Bronchial epithelial cell (primary cell): ENCODE measurements around the gene OPCML. TPM values are rescaled to one million over a fixed set of nuclear protein-coding genes. Genes with fewer than 3 reads are reported as not detected.
A peak's percentile ranks its signal among the peaks of the same experiment; 100 is the strongest.

Source experiments
- DNase-seq: peaks from one replicate; pipeline ENCODE4 v3.0.0-alpha.2; 2010; ENCODE audit warnings: low read depth
- FAIRE-seq: peaks from 2 replicates; lab custom pipeline; 2011; peaks lifted over from hg19 to GRCh38; lab: Jason Lieb, UNC
- H3K27me3 ChIP-seq: 2 replicates; pipeline ENCODE4 v1.5.1; 2011; ENCODE audit warnings: low read length; ENCODE audit not compliant: control insufficient read depth, insufficient read depth
- H3K36me3 ChIP-seq: 2 replicates; pipeline ENCODE4 v1.5.1; 2011; ENCODE audit warnings: low read length; ENCODE audit not compliant: control insufficient read depth, insufficient read depth
- H3K4me3 ChIP-seq: 2 replicates; pipeline ENCODE4 v1.5.1; 2011; ENCODE audit warnings: mild to moderate bottlenecking, low read depth, low read length, control low read depth
- total RNA-seq: library from RNA; depleted of rRNA; stranded (reverse); fragments of >200 nt; gene quantifications from 2 replicates; pipeline ENCODE4 v1.2.1, GENCODE V29; 2014
- TF ChIP-seq, protein P1 (sequence below): IDR thresholded peaks from 2 replicates; pipeline ENCODE4 v1.5.1; 2011; ENCODE audit warnings: mild to moderate bottlenecking, moderate library complexity, low read length, control low read depth, inconsistent platforms; ENCODE audit not compliant: insufficient read depth, severe bottlenecking

The OPCML gene
- total RNA-seq, 1 donor from 2014 or later = not detected

DNA sequence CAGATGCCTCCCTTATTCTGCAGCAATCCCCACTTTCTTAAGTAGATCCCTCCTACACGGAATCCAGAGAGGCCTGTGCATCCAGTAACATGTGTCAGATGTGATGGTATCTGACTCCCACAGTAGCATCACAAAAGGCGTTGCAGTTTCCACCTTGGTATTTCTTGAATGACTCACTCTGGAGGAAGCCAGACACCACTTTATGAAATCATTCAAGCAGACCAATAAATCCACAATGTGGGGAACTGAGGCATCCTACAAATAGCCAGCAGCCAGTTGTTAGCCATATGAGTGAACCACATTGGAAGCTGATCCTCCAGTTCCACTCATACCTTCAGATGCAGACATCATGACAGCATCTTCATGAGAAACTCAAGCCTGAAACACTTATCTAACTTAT, 798.1 kb downstream of the OPCML start:
- Histone ChIP-seq H3K4me3 (no peak overlapping the region), H3K36me3 (no peaks in the 10 kb centered on the region), H3K27me3 (no peaks in the 10 kb centered on the region)
- FAIRE-seq (no peak), DNase-seq (peak; percentile 44)
- TF ChIP-seq, protein P1, sequence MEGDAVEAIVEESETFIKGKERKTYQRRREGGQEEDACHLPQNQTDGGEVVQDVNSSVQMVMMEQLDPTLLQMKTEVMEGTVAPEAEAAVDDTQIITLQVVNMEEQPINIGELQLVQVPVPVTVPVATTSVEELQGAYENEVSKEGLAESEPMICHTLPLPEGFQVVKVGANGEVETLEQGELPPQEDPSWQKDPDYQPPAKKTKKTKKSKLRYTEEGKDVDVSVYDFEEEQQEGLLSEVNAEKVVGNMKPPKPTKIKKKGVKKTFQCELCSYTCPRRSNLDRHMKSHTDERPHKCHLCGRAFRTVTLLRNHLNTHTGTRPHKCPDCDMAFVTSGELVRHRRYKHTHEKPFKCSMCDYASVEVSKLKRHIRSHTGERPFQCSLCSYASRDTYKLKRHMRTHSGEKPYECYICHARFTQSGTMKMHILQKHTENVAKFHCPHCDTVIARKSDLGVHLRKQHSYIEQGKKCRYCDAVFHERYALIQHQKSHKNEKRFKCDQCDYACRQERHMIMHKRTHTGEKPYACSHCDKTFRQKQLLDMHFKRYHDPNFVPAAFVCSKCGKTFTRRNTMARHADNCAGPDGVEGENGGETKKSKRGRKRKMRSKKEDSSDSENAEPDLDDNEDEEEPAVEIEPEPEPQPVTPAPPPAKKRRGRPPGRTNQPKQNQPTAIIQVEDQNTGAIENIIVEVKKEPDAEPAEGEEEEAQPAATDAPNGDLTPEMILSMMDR = no peak

GRCh38 chr11:132728026-132728425, 804.3 kb downstream of the OPCML start:
- Histone ChIP-seq H3K36me3 (no peaks in the 10 kb centered on the region), H3K4me3 (no peak overlapping the region), H3K27me3 (no peaks in the 10 kb centered on the region)
- FAIRE-seq (no peak), DNase-seq (no peak)
- TF ChIP-seq, protein P1 = no peak

DNA sequence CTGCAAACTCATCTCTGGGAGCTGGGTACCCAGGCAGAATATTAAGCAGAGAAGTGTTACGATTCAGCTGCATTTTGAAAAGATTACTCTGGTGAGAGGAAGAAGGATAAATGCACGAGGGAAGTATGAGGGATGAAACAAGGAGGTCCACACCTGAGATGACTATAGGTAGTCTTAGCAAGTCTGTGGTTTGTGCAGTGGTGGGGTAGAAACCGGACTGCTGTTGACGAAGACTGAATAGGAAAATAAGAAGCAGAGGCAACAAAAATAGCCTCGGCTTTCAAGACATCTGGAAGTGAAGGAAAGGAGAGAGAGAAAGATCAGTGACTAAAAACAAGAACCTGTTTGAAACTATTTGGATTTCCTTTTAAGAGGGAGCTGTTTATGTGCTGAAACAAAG, 810.8 kb downstream of the OPCML start:
- Histone ChIP-seq H3K4me3 (no peak overlapping the region), H3K27me3 (no peaks in the 10 kb centered on the region), H3K36me3 (no peaks in the 10 kb centered on the region)
- TF ChIP-seq, protein P1 = no peak
- FAIRE-seq (peak; percentile 7), DNase-seq (no peak)

- no peak for DNase-seq
- Histone ChIP-seq H3K27me3 (no peaks in the 10 kb centered on the region), H3K4me3 (no peak overlapping the region), H3K36me3 (no peaks in the 10 kb centered on the region)
- no peak for FAIRE-seq
- TF ChIP-seq, protein P1 = no peak
Measured at GRCh38 chr11:132719684-132720083, 812.6 kb downstream of the OPCML start.

GRCh38 chr11:132718711-132719671, 813.3 kb downstream of the OPCML start:
- FAIRE-seq = no peak
- DNase-seq = no peak
- TF ChIP-seq, protein P1 = no peak
- Histone ChIP-seq H3K27me3 (no peaks in the 10 kb centered on the region), H3K36me3 (no peaks in the 10 kb centered on the region), H3K4me3 (no peak overlapping the region)
